Psoas muscle (tissue), 8 donors: ENCODE data around the gene LRRK1. TPM values are rescaled to one million over a fixed set of nuclear protein-coding genes. Genes with fewer than 3 reads are reported as not detected.

ENCODE experiments used
- ATAC-seq, 4 donors: fragments of 200-7000 bp; cut with Tn5 transposase; one replicate each; pipeline ENCODE4 v1.9.1; 2020; ENCODE audit warnings: moderate library complexity in 3 of 4, mild to moderate bottlenecking in 2 of 4
- DNase-seq, 2 donors: peaks; one replicate each; pipeline ENCODE4 v3.0.0-alpha.2; 2020
- H3K27ac ChIP-seq: fragments of 200-600 bp; one replicate; pipeline ENCODE4 v1.8.0; 2022
- H3K27me3 ChIP-seq, 3 donors: fragments of 200-600 bp in 1 of 3; one replicate each; pipeline versions ENCODE4 v1.6.1 to v1.8.0; 2013 to 2022; ENCODE audit warnings: low read length in 2 of 3, mild to moderate bottlenecking in 2 of 3, moderate library complexity in 1 of 3; ENCODE audit not compliant: insufficient read depth in 3 of 3
- H3K36me3 ChIP-seq, 2 donors: fragments of 200-600 bp in 1 of 2; one replicate each; pipeline versions ENCODE4 v1.6.1 to v1.8.0; 2013 to 2022; ENCODE audit warnings: low read depth in 1 of 2, mild to moderate bottlenecking in 1 of 2, moderate library complexity in 1 of 2; ENCODE audit not compliant: insufficient read depth in 1 of 2
- H3K4me1 ChIP-seq: fragments of 200-600 bp; one replicate; pipeline ENCODE4 v1.8.0; 2022
- H3K4me3 ChIP-seq: fragments of 200-600 bp; one replicate; pipeline ENCODE4 v1.8.0; 2022; ENCODE audit warnings: mild to moderate bottlenecking
- H3K9me3 ChIP-seq: fragments of 200-600 bp; one replicate; pipeline ENCODE4 v1.8.0; 2022
- WGBS, 3 donors: extraction: QIAGEN DNeasy Blood & Tissue Kit; methylation state at CpG; one replicate each; pipeline versions ENCODE4 v1.1.6 to v1.1.7; 2013; 5-methylcytosine and 5-hydroxymethylcytosine counted together
- intact Hi-C, 2 donors: fragments of 100-400 bp; cut with DNase I; formaldehyde crosslinking; loops; one replicate each; pipeline versions ENCODE4 v1.11.0 to v1.14.2; 2022
- polyA plus RNA-seq, 3 donors: library from polyadenylated mRNA; stranded (reverse); fragments of 200-250 nt; gene quantifications; one replicate each; pipeline ENCODE4 v1.2.3, GENCODE V29; 2013
- total RNA-seq, 4 donors: library from RNA; stranded (reverse); fragmentation: NEBNext Ultra II Directional in 2 of 4; extraction: Animal tissue kit (Norgen Biotek cat#: 25700) in 2 of 4; gene quantifications; one replicate each; pipeline versions ENCODE4 v1.2.1 to v1.2.4, GENCODE V29; 2021 to 2023
- TF ChIP-seq, protein P1 (sequence below): fragments of 200-600 bp; IDR thresholded peaks from one replicate; pipeline ENCODE4 v1.8.0; 2022; ENCODE audit warnings: antibody characterized with exemption
- donor health status: healthy with polysubstance abuse.
- donor health status: DM: no; HTN: no; CAD: no; lungs with moderate emphysema.
- donor health status: Bipolar disorder and iron deficiency.
- donor health status: healthy.
- donor health status: DM: yes; HTN: yes; CAD: no.
- donor health status: DM: no; HTN: no; CAD: no.
- donor health status: DM: no; HTN: no; CAD: no.
- donor health status: DM: yes; HTN: yes; CAD: no.

Gene LRRK1
- total and polyA plus RNA-seq, 7 donors, result 0.91 to 7.6 (median 2.6) TPM

DNA sequence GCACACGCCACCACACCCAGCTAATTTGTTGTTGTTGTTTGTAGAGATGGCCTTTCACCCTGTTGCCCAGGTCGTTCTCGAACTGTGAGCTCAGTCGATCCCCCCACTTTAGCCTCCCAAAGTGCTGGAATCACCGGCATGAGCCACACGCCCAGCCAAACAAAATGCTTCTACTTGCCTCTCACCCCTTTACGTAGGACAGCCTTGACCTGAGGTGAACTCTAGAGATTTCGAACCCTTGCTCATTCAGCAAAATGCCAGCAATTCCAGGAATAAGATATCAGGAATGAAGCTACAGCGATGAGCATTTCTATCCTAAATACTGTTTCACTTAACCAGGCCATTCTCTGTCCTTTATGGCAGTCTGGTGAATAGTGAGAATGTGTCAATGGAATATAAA is 135.0 kb downstream of the LRRK1 start:
- H3K4me1 ChIP-seq, result no peaks in the 10 kb centered on the region
- H3K4me3 ChIP-seq, result no peak overlapping the region
- H3K27me3 ChIP-seq, result no peaks in the 10 kb centered on the region
- intact Hi-C loops, result no loop called here
- no peak overlapping the region for H3K27ac ChIP-seq
- 92 to 96% (median 93%) methylated on average over 9 of the region's 9 CpGs for WGBS, 3 donors
- H3K36me3 ChIP-seq, result peaks cover 0 to 65% of the 10 kb centered on the region in 2 donors
- TF ChIP-seq, protein P1, sequence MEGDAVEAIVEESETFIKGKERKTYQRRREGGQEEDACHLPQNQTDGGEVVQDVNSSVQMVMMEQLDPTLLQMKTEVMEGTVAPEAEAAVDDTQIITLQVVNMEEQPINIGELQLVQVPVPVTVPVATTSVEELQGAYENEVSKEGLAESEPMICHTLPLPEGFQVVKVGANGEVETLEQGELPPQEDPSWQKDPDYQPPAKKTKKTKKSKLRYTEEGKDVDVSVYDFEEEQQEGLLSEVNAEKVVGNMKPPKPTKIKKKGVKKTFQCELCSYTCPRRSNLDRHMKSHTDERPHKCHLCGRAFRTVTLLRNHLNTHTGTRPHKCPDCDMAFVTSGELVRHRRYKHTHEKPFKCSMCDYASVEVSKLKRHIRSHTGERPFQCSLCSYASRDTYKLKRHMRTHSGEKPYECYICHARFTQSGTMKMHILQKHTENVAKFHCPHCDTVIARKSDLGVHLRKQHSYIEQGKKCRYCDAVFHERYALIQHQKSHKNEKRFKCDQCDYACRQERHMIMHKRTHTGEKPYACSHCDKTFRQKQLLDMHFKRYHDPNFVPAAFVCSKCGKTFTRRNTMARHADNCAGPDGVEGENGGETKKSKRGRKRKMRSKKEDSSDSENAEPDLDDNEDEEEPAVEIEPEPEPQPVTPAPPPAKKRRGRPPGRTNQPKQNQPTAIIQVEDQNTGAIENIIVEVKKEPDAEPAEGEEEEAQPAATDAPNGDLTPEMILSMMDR, result no peak
- no peaks in the 10 kb centered on the region for H3K9me3 ChIP-seq
- DNase-seq (no peak), ATAC-seq (no peak)

DNA sequence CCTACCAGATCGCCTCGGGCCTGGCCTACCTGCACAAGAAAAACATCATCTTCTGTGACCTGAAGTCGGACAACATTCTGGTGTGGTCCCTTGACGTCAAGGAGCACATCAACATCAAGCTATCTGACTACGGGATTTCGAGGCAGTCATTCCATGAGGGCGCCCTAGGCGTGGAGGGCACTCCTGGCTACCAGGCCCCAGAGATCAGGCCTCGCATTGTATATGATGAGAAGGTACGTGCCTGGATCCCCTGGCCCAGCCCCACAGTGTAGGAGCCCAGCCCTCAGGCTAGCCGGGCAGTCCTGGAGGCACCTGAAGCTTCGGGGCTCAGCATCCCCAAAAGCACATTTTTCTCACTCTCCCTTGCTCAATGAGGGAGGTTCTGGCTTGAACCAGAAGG is 135.8 kb downstream of the LRRK1 start:
- no peaks in the 10 kb centered on the region for H3K27me3 ChIP-seq
- intact Hi-C loops, result no loop called here
- no peak overlapping the region for H3K4me3 ChIP-seq
- H3K27ac ChIP-seq, result no peak overlapping the region
- TF ChIP-seq, protein P1, result no peak
- no peaks in the 10 kb centered on the region for H3K4me1 ChIP-seq
- no peak for DNase-seq
- H3K36me3 ChIP-seq, result peaks cover 0 to 65% of the 10 kb centered on the region in 2 donors
- H3K9me3 ChIP-seq, result no peaks in the 10 kb centered on the region
- no peak for ATAC-seq
- whole genome bisulfite sequencing, 3 donors, result 93 to 97% (median 94%) methylated on average over 12 of the region's 12 CpGs

DNA sequence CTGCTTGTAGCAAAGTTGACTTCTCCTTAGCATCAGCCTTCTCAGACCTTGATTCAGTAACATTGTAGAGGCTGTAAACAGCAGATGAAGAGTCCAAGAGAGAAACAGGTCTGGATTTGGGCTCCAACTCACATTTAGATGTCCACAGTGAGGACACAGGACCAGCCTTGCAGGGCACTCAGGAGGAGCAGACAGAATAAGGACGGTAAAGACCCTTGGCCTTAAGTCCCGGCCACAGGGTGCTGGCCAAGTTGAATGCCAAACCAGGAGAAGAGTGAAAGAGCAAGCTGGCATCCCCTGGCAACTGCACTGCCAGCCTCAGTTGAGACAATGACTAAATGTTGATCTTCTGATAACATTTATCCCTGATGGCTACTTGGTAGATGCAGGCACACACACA is 136.3 kb downstream of the LRRK1 start:
- H3K27me3 ChIP-seq, result no peaks in the 10 kb centered on the region
- TF ChIP-seq, protein P1, result no peak
- DNase-seq, result no peak
- ATAC-seq, result no peak
- no peaks in the 10 kb centered on the region for H3K9me3 ChIP-seq
- H3K4me1 ChIP-seq, result no peaks in the 10 kb centered on the region
- no peak overlapping the region for H3K4me3 ChIP-seq
- 51 to 87% (median 75%) methylated on average over 2 of the region's 2 CpGs for WGBS, 3 donors
- intact Hi-C loops, result no loop called here
- no peak overlapping the region for H3K27ac ChIP-seq
- peaks cover 0 to 65% of the 10 kb centered on the region in 2 donors for H3K36me3 ChIP-seq

DNA sequence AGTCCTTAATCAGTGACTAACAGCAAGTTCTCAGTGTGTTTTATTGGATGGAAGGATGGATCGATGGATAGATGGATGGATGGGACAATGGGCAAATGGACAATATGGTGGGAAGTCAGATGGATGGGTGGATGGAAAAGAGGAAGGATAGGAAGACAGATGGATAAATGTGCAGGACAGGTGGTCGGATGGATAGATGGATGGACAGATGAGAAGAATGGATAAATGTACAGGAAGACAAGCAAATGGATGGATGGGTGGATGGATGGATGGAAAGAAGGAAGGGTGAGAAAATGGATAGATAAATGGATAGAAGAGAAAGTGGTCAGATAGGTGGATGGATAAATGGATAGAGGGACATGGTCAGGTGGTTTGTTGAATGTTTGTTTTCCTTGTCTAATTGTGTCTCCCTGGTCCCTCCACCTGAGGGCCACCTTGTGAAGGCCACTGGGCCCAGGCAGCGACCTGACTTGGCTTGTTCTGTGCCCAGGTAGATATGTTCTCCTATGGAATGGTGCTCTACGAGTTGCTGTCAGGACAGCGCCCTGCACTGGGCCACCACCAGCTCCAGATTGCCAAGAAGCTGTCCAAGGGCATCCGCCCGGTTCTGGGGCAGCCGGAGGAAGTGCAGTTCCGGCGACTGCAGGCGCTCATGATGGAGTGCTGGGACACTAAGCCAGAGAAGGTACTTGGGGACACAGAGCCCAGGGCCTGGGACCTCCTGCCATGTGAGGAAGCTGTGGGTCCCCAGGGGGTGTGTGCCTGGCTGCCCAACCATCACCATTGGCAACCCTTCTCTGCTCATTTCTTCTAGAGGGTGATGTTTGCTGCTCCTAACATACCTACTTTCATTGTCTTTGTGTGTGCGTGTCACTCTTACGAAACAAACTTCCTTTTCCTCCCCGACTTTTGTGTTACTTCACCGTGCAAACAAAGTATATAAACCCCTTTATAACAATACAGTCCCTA is 137.5 kb downstream of the LRRK1 start:
- Histone ChIP-seq H3K27ac (no peak overlapping the region), H3K9me3 (no peaks in the 10 kb centered on the region), H3K27me3 (no peaks in the 10 kb centered on the region), H3K4me3 (no peak overlapping the region), H3K4me1 (no peaks in the 10 kb centered on the region), H3K36me3 (peaks cover 0 to 64% of the 10 kb centered on the region in 2 donors)
- ATAC-seq (no peak), DNase-seq (no peak)
- WGBS, 3 donors, result 87 to 92% (median 89%) methylated on average over 15 of the region's 15 CpGs
- TF ChIP-seq, protein P1, result no peak
- intact Hi-C loops, result no loop called here
